Prostate gland (tissue), 2 donors: Measurements from ENCODE around the gene PTN.

Source experiments
- CTCF ChIP-seq, 4 experiments: fragments of 200-600 bp in 2 of 4; fragments of 450-650 bp in 2 of 4; sonication (generic) in 2 of 4; IDR thresholded peaks; 1 replicate in 3 of 4; 2 replicates in 1 of 4; pipeline ENCODE4 v1.5.1; 2016 to 2019; ENCODE audit warnings: antibody characterized with exemption in 4 of 4, mild to moderate bottlenecking in 2 of 4, moderate library complexity in 2 of 4
- POLR2AphosphoS5 ChIP-seq: sonication (generic); formaldehyde crosslinking; IDR thresholded peaks from one replicate; pipeline ENCODE4 v1.6.1; 2017; ENCODE audit warnings: antibody characterized with exemption

- TF ChIP-seq CTCF (IDR thresholded peaks at IDR 0.05) (no peak), POLR2AphosphoS5 (no peak)
These were observed 2.4 kb upstream of the PTN start for GRCh38 chr7:137345799-137346449.
